ELF-1 (cell line): ENCODE data around the gene CANX.
A peak's percentile ranks its signal among the peaks of the same experiment; 100 is the strongest.

Source experiments
- DNase-seq: peaks from one replicate; pipeline ENCODE4 v3.0.0-alpha.2; 2016; ENCODE audit warnings: low read depth, low spot score

CANX gene

DNA sequence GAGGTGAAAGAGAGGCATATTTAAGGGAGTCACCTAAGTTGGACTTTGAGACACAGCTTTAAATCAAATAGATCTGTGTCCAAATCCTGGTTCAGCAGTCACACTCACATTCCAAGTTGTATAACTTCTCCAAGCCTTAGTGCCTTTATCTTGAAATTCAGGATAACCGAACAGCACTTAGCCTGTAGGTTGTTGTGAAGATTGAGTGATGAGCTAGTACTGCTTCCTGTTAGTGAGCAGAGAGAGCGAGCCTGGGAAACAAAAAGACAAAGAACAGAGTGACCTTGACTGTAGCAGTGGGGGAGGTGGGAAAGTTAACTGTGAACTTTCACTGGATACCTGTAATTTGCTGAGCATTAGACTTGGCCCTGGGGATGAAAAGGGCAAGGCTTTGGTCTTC is 56.3 kb downstream of the CANX start:
- DNase-seq, result no peak

DNA sequence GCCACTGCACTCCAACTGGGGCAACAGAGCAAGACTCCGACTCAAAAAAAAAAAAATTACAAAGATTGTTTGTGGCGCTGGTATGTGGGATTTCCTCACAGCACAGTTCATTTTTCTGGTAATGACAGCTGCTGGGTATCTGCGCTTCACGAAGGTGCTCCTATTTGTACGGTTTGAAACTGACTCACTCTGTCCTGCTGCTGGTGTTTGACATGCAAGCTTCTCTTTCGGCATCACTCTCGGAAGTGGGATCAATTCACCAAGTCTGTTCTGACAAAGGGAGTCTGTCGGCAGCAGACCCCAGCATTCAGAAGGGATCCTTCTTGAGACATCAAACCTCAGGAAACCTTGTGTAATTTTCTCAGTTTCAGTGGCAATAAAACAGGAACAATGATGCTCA is 60.2 kb downstream of the CANX start:
- no peak for DNase-seq

DNA sequence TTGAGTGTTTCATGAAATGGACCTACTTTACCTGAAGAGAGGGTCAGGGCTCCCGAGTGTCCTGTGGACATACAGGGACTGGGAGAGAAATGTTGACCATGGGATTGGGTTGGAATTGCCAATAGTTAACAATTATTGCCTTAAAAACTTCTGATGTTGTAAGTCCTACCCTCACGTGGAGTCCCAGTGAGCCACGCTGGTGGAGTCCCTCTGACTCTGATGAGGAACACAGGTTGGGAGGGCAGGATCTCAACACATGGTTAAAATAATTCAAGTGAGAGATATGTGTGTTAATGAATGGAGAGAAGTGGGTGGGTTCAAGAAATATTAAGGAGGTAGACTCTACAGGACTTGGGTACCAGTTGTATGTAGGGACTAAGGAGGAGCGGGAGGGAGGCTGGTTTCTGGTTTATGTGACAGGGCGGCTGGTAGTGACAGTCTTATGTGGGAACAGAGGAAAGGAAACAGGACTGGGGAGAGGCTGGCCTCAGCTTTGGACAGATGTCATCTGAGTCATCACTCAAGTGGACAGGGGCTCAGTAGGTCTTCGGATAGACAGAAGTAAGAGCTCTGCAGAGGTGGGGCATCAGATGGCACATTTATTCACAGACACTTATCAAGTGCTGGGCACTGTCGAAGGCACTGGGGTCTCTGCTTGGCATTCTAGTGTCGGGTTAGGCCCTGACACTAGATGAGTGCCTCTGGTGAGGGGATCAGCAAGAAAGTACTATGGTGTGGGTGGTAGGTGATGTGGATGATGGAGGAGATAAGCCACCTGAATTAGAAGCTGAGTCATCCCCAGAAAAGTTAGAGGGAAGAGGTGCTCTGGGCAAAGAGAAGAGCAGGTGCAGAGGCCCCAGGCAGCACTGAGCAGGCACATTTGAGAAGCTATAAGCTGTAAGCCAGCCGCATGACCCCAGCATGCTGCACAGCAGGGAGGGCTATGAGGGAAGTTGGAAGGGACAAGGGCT is 61.1 kb downstream of the CANX start:
- DNase-seq, result no peak

DNA sequence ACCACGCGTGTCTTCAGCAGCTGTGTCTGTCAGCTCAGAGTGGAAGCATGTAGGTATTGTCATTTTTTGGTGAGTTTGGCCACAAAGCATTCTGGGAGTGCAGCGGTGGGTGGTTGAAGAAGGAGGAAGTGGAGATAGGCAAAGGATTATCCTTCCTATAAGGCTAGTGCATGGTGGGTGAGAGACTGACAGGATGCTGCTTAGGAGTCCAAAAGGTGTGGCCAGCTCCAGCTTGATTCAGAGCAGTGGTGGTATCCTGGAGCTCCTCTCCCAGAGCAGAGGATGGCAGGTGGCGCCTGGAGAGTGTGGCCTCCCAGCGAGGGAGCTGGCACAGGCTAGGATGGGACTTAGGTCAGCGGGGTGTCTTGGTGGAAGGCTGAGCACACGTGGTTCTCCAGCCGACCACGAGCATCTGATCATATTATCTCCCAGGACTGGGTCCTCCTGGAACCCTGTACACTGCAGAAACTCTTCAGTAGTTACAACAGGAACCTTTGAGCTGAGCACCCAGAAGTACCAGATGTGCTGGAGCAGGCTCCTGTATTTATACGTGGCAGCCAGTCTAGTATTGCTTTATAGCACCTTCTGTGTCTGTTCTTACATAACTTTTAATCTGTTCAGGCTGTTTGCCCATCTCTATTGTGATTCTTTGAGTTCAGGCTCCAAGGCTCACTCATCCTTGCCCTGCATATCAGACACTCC is 63.5 kb downstream of the CANX start:
- DNase-seq, result no peak

DNA sequence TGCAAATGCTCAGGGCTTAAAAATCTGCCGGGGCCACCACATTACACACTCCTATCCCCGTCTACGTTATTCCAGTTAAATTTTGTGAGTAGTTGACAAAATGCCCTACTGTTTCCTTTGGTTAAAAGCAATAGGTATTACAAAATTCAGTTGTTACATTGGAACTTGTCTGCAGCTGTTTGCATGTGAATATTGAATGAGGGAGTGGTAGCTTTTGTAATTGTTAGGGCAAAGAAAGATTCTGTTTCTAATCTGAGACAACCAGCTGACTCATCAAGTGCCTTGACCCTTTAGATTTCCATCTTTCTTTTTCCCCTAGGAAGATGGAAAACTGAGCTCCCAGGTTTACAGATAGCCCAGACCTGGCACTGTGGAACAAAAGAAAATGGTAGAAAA is 64.0 kb downstream of the CANX start:
- DNase-seq, result no peak

DNA sequence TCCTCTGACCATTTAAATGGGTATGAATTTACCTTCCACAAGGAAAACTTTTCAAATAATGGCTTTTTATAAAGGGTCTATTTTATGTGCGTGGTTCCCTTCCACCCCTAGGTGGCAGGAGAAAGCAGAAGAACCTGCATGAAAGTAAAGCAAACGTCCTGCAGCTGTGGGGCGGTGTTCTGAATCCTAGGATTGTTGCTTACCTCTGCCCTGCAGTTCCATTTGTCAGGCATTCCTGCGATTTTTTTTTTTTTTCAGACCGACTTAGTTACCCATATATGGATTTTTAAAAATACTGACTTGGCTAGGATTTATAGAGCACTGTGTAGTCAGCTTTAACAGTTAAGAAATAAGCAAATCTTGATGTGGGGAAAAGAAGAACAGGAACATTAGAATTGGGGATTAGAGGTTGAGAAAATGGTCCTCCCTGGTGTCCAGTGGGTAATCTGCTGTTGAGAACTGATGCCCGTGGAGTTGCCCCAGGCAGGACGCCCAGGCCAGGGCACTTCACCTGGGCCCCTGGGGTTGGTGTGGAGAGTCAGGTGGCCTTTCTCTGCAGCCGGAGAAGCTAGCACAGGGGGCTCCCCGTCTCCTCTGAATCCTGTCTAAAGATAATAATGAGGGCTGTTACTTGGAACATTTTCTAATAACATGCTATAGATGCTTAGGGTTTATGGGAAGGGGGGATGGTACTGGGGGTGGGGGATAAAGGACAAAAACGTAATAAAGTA is 64.6 kb downstream of the CANX start:
- peak; percentile 62 for DNase-seq

DNA sequence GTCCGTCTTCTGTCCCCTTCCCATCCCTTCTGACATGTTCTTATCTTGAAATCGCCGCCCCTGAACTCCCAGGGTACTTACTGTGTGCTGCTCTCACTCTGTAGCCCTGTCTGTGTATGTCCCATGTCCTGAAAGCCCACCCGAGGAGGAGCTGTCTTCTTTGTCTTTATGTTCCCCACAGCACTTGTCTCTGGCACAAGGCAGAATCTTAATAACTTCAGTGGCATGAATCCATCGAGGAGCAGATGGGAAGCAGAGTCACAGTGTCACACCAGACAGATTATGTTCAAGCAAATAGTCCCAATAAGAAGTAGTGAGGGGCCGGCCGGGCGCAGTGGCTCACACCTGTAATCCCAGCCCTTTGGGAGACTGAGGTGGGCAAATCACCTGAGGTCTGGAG is 65.3 kb downstream of the CANX start:
- no peak for DNase-seq

DNA sequence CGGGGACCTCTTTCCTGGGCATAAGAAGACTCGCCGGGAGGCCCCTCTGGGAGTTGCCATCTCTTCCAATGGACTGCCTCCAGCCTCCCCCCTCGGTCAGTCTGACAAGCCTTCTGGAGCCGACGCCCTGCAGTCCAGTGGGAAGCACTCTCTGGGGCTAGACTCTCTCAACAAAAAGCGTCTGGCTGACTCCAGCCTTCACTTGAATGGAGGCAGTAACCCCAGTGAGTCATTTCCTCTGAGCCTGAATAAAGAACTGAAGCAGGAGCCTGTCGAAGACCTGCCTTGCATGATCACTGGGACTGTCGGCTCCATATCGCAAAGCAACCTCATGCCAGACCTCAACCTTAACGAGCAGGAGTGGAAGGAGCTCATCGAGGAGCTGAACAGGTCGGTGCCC is 66.6 kb downstream of the CANX start:
- peak; percentile 68 for DNase-seq

DNA sequence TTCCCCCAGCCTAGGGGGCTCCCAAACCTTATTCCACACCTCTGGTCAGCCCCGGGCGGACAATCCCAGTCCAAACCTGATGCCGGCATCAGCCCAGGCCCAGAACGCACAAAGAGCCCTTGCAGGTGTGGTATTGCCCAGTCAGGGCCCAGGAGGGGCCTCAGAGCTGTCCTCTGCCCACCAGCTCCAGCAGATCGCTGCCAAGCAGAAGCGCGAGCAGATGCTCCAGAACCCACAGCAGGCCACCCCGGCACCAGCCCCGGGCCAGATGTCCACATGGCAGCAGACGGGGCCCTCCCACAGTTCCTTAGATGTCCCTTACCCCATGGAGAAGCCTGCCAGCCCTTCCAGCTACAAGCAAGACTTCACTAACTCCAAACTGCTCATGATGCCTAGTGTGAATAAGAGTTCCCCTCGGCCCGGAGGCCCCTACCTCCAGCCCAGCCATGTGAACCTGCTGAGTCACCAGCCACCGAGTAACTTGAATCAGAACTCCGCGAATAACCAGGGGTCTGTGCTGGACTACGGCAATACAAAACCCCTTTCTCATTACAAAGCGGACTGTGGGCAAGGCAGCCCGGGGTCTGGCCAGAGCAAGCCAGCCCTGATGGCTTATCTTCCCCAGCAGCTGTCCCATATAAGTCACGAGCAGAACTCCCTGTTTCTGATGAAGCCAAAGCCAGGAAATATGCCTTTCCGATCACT is 67.4 kb downstream of the CANX start:
- peak; percentile 55 for DNase-seq

DNA sequence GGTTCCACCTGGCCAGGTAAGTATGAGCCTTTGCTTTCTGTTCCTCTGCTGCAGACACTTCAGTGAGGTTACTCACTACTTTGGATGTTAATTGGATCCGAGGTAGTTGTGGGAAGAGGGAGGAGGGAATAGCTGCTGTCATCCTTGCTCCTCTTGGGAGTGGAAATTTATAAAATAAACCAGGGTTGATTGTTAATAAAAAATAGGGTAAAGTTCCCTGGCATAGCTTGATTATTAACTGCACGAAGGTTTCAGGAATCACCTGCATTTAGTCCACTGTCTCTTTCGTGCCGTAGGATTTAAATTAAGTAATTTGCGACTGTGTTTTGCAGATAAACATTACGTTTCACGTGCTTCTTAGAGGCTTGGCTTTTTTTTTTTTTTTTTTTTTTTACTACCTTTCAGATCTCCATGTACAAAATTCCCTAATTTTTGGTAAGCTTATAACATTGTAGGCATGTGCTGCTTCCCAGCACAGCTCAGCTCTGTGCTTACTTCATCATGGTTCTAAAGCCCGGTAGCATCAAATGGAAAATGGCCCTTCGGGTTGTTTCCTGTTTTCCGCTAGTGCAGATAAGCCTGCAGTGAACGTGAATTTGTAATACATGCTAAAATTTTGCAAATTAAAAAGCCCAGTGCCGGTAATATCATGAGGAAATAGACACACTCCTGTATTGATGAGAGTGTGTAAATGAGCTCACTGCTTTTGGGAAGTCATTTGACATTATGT is 68.1 kb downstream of the CANX start:
- DNase-seq, result no peak

DNA sequence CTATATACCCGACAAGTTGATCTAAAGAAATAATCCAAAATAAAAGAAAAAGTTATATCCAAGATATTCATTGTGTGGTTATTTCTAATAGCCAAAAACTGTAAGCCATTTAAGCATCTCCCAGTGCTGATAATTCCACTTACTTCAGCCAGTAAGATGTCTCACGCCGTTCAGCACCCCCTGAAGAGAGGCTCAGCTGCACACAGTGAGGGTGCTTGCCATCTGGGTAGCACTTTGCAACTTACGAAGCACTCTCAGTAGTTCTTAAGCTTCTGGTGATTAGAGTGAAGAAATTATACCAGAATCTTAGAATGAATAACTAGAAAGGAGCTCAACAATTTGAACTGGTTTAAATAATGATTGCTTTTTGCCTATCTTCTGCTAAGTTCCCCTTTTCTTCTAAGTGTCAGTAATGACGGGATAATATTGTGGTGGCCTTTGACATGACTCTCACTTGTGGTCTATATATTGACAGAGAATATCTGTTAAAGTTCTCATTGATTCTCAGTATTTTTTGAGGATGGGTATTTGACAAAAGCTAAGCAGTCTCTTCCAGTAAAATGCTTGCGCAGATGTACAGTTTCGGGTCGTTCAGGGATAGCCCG is 68.8 kb downstream of the CANX start:
- DNase-seq, result no peak

DNA sequence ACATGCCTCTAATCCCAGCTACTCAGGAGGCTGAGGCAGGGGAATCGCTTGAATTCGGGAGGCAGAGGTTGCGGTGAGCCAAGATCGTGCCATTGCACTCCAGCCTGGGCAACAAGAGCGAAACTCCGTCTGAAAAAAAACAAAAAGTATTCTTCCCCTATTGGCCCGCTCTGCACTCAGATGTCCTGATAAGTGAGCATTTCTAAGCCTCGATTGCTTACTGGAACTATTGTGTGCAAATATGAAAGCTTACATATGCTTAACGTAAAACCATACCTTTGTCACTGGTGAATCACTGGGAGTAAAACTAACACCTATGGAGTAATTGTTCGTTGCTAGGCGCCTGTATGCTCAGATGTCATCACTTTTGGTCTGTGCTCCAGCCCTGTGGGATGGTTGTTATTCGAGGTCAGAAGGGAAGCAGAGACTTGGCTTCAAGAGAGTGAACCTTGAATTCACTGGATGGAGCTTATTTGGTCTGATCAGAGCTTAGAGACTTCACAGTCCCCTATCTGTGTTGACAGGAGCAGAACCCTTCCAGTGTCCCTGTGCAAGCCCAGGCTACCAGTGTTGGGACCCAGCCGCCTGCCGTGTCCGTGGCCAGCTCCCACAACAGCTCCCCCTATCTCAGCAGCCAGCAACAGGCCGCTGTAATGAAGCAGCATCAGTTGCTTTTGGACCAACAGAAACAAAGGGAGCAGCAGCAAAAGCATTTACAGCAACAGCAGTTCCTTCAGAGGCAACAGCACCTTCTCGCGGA is 69.7 kb downstream of the CANX start:
- DNase-seq, result peak; percentile 39

DNA sequence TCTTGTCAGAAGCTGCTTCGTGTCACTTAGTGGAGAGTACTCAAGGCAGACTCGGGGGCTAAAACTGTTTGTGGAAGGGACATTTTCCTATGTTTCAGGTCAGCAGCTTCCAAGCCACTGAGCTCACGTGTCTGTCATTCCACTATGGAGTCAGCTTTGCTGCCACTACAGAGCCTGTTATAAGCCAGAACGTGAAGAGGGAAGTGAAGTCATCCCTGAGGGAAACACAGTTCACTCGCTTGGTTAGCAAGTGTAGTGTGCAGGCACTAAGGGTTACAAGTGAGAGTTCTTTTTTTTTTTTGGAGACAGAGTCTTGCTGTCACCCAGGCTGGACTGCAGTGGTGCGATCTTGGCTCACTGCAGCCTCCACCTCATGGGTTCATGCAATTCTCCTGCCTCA is 70.5 kb downstream of the CANX start:
- DNase-seq, result no peak

DNA sequence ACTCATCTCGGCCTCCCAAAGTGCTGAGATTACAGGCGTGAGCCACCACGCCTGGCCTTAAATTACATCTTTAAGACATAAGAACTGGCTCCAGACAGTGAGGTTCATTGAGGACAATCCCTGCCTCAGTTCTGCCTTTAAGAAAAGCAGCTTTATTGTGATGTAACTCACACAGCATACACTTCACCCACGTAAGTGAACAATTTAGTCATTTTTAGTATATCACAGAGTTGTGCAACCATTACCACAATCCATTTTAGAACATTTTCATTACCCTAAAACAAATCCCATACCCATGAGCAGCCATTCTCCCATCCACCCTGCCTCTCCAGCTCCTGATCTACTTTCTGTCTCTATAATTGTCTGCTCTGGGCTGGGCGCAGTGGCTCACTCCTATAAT is 71.0 kb downstream of the CANX start:
- DNase-seq, result no peak

DNA sequence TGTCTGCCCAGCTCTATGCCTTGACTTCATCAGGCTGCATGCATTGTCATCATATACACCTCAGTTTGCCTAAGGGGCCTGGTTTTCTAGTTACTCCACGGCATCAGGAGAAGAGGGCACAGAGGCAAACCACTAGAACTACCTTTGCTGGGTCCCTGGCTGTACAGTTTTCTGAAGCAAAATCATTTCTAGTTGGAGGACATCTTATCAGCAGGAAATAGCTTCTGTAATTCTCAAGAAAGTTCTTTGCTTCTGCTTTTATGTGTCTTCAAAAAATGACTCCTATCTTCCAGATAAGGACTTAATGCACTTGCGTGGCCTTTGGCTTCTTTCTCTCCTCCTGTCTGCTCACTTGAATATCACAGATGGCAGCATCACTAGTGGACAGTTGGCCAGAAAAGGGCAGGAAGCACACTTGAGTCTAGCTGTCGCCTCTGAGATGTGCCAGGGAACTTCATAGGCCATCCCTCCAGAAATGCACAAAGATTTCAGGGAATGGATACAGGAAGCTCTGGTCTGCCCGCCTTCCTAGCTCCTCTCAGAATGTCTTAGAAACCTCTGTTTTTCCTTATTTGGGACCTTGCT is 72.6 kb downstream of the CANX start:
- no peak for DNase-seq

DNA sequence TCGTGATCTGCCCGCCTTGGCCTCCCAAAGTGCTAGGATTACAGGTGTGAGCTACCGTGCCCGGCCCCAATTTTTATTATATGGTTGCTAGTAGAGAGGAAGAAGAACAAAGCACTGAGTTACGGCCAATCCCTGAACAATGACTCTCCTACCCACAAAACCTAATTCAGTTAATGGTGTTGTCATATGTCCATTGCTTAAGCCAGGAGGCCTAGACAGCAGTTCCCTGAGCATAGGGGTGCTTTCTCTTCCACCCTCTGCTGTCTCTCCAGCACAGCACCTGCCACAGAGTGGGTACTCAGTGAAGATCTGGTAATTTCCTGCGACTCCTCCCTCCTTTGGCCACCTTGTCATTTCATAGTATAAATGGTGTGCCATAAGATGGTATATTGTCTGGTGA is 73.6 kb downstream of the CANX start:
- no peak for DNase-seq

DNA sequence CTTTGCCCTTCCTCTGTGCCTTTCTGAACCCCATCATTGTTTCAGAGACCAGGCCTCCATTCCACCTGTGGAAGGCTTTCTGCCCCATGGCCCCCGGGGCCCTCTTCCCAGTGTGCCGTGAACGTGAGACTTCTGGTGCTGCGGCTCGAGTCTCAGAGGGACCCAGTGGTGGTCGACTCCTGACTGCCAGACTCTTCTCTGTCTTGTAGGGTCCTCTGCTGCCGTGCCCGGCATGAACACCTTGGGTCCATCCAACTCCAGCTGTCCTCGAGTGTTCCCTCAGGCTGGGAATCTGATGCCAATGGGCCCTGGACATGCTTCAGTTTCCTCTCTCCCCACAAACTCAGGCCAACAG is 74.9 kb downstream of the CANX start:
- DNase-seq, result no peak

DNA sequence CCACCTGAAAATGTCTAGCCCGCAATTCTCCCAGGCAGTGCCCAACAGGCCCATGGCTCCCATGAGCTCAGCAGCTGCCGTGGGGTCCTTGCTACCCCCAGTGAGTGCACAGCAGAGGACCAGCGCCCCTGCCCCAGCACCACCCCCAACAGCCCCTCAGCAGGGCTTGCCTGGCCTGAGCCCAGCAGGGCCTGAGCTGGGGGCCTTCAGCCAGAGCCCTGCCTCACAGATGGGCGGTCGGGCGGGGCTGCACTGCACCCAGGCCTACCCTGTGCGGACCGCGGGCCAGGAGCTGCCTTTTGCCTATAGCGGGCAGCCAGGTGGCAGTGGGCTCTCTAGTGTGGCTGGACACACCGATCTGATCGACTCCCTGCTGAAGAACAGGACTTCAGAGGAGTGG is 75.7 kb downstream of the CANX start:
- no peak for DNase-seq

DNA sequence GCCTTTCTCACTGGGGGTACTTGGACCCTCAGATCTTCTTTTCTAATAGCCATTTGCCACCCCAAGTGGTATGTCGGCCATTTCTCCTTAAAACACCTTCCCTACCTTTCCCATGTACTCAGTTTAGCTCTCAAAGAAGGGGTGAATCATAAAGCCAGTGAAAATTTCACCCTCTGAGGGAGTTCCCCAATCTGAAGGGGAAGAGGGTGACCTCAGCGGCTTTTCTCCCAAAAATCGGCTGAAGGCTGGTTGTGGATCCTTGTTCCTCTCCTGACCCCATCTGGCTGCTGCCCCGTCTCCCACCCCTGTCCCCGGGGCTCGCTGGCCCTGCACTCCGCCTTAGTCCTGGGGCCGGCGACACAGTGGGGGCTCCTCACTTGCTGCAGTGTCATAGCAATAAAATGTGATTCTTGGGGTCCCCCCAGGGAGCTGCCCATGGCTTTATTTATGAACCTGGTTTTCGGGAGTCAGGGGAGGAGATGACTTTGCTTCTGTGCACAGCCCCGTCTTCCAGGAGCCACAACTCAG is 77.7 kb downstream of the CANX start:
- no peak for DNase-seq
